Stimulated activated memory B cell treated with anti-CD40 and anti-IgM and Interleukin-4, amounts not matched to agents 10 μg/mL and 1 μg/mL and 100 μg/mL, for 72 hours (primary cell): Measurements from ENCODE around the gene SH3PXD2A.

Experiments
- ATAC-seq: fragments of 150-1000 bp; cut with Tn5 transposase; 2 replicates; pipeline ENCODE4 v1.10.0; 2021
- H3K27ac Mint-ChIP-seq: one replicate; pipeline ENCODE4 v1.8.0; 2022; ENCODE audit warnings: mild to moderate bottlenecking, mixed read lengths
- H3K27me3 Mint-ChIP-seq: one replicate; pipeline ENCODE4 v1.8.0; 2022; ENCODE audit warnings: mixed read lengths
- H3K36me3 Mint-ChIP-seq: one replicate; pipeline ENCODE4 v1.8.0; 2022; ENCODE audit warnings: mixed read lengths
- H3K4me1 Mint-ChIP-seq: one replicate; pipeline ENCODE4 v1.8.0; 2022; ENCODE audit warnings: mixed read lengths
- H3K4me3 Mint-ChIP-seq: one replicate; pipeline ENCODE4 v1.8.0; 2022; ENCODE audit warnings: mild to moderate bottlenecking, moderate library complexity, mixed read lengths
- H3K9me3 Mint-ChIP-seq: one replicate; pipeline ENCODE4 v1.8.0; 2022; ENCODE audit warnings: mixed read lengths

The SH3PXD2A gene

GRCh38 chr10:103836273-103836672 is 19.1 kb downstream of the SH3PXD2A start:
- Mint-ChIP-seq H3K27ac (no peak overlapping the region), H3K4me3 (no peak overlapping the region), H3K36me3 (no peaks in the 10 kb centered on the region), H3K4me1 (no peaks in the 10 kb centered on the region), H3K27me3 (peaks cover 1% of the 10 kb centered on the region), H3K9me3 (no peaks in the 10 kb centered on the region)
- no peak for ATAC-seq

- no peaks in the 10 kb centered on the region for H3K9me3 Mint-ChIP-seq
- no peak overlapping the region for H3K4me3 Mint-ChIP-seq
- no peaks in the 10 kb centered on the region for H3K36me3 Mint-ChIP-seq
- peaks cover 7% of the 10 kb centered on the region for H3K27me3 Mint-ChIP-seq
- no peaks in the 10 kb centered on the region for H3K4me1 Mint-ChIP-seq
- no peak overlapping the region for H3K27ac Mint-ChIP-seq
- no peak for ATAC-seq
Measured at GRCh38 chr10:103835096-103836050, 20.0 kb downstream of the SH3PXD2A start.

DNA sequence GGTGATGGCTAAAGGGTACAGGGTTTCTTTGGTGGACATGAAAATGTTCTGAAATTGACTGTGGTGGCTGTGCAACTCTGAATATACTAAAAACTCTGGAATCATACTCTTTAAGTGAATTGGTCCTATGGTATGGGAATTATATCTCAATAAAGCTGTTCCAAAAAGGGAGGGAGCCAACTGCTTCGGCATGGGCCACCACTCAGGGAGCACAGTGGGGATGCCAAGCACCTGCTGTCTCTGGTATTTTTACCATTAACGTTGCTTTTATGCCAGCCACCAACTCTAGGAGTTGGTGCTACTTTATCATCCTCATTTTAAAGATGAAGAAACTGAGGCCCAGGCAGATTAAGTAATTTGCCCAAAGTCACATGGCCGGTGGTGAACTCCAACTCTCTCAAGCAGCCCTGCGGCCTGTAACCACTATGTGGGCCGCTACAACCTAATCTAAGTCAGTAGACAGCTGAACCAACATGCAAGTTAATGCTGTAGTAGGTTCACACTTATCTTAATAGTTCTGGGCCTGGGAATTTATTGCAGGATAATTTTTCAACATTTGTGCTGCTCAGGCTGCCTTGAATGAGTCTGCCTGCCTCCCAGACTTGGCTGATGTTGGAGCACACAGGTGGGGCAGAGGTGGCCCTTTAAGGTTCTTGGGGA is 20.8 kb downstream of the SH3PXD2A start:
- H3K27me3 Mint-ChIP-seq = peaks cover 15% of the 10 kb centered on the region
- ATAC-seq = no peak
- no peak overlapping the region for H3K27ac Mint-ChIP-seq
- H3K4me1 Mint-ChIP-seq = no peaks in the 10 kb centered on the region
- no peaks in the 10 kb centered on the region for H3K9me3 Mint-ChIP-seq
- H3K36me3 Mint-ChIP-seq = no peaks in the 10 kb centered on the region
- no peak overlapping the region for H3K4me3 Mint-ChIP-seq

DNA sequence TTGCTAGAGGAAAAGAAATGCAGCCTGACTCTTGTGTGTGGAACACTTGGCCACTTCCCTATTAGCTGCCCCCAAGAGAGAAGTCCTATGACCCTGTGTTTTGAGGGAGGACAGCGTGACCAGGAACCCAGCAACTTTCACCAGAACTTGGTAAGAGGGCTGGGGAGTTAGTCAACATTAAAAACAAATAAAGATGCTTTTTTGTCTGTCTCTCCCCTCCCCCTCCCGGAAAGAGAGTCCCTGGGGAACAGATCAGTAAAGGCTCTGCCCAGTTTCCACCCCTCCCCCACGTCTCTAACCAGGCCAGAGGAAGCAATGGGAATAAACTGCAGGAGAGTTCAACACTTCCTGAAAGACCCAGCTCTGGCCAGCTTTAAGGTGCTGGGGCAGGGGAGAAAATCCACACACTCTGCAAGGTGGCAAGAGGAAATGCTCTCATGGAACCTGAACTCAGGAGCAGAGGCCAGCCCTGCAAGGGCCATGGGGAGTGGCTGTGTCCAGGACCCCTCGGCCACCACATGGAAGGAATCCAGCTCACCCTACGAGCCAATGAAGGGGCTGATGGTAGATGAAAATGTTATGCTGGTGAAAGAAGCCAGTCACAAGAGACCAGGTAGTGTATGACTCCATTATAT is 21.5 kb downstream of the SH3PXD2A start:
- ATAC-seq = no peak
- Mint-ChIP-seq H3K4me3 (no peak overlapping the region), H3K27me3 (peaks cover 22% of the 10 kb centered on the region), H3K4me1 (no peaks in the 10 kb centered on the region), H3K27ac (no peak overlapping the region), H3K36me3 (no peaks in the 10 kb centered on the region), H3K9me3 (no peaks in the 10 kb centered on the region)

DNA sequence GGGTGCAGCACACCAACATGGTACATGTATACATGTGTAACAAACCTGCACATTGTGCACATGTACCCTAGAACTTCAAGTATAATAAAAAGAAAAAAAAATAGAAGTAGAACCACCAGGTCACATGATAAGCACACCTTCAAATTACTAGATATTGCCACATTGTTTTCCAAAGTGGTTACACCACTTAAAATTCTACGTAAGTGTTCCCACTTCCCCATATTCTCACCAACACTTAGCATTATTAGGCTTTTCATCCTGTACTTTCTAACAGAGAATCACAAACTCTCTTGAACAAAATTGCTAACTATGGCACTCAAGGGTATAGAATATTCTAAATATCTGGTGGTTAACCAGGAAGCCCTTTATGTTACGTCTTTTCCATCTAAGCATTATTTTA is 22.6 kb downstream of the SH3PXD2A start:
- H3K4me3 Mint-ChIP-seq = no peak overlapping the region
- no peaks in the 10 kb centered on the region for H3K9me3 Mint-ChIP-seq
- H3K36me3 Mint-ChIP-seq = no peaks in the 10 kb centered on the region
- H3K27ac Mint-ChIP-seq = no peak overlapping the region
- H3K4me1 Mint-ChIP-seq = no peaks in the 10 kb centered on the region
- peaks cover 25% of the 10 kb centered on the region for H3K27me3 Mint-ChIP-seq
- no peak for ATAC-seq

- Mint-ChIP-seq H3K4me3 (no peak overlapping the region), H3K9me3 (no peaks in the 10 kb centered on the region), H3K27me3 (peaks cover 27% of the 10 kb centered on the region), H3K4me1 (no peaks in the 10 kb centered on the region), H3K27ac (no peak overlapping the region), H3K36me3 (no peaks in the 10 kb centered on the region)
- no peak for ATAC-seq
Measured at GRCh38 chr10:103829838-103830465, 25.4 kb downstream of the SH3PXD2A start.

- H3K4me3 Mint-ChIP-seq = no peak overlapping the region
- H3K27ac Mint-ChIP-seq = no peak overlapping the region
- no peaks in the 10 kb centered on the region for H3K36me3 Mint-ChIP-seq
- no peak for ATAC-seq
- H3K4me1 Mint-ChIP-seq = no peaks in the 10 kb centered on the region
- H3K9me3 Mint-ChIP-seq = no peaks in the 10 kb centered on the region
- H3K27me3 Mint-ChIP-seq = peaks cover 33% of the 10 kb centered on the region
Measured at GRCh38 chr10:103829278-103829677, 26.1 kb downstream of the SH3PXD2A start.

GRCh38 chr10:103828587-103829197 is 26.7 kb downstream of the SH3PXD2A start:
- no peak overlapping the region for H3K4me3 Mint-ChIP-seq
- no peaks in the 10 kb centered on the region for H3K4me1 Mint-ChIP-seq
- no peak for ATAC-seq
- H3K27ac Mint-ChIP-seq = no peak overlapping the region
- no peaks in the 10 kb centered on the region for H3K36me3 Mint-ChIP-seq
- H3K9me3 Mint-ChIP-seq = no peaks in the 10 kb centered on the region
- peaks cover 38% of the 10 kb centered on the region for H3K27me3 Mint-ChIP-seq

DNA sequence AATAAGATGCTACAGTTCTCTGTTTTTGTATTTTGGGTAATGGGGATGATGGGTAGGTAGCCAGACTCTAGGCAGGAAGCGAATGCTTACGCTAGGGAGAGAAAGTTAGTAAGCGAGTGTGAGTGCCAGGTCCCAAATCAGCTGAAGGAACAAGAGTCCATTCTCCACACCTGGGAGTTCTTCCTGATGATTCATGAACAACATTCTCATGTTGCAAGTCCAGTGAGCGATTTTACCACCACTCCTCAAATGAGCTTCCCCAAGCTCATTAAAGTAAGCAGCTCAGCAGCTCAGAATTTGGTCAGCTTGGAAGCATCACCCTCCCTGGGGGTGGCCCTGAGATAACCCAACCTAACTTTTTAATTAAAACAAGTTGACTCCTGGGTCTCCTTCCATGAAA is 27.3 kb downstream of the SH3PXD2A start:
- no peak overlapping the region for H3K27ac Mint-ChIP-seq
- no peak for ATAC-seq
- H3K9me3 Mint-ChIP-seq = no peaks in the 10 kb centered on the region
- no peaks in the 10 kb centered on the region for H3K36me3 Mint-ChIP-seq
- no peak overlapping the region for H3K4me3 Mint-ChIP-seq
- peaks cover 44% of the 10 kb centered on the region for H3K27me3 Mint-ChIP-seq
- H3K4me1 Mint-ChIP-seq = no peaks in the 10 kb centered on the region

DNA sequence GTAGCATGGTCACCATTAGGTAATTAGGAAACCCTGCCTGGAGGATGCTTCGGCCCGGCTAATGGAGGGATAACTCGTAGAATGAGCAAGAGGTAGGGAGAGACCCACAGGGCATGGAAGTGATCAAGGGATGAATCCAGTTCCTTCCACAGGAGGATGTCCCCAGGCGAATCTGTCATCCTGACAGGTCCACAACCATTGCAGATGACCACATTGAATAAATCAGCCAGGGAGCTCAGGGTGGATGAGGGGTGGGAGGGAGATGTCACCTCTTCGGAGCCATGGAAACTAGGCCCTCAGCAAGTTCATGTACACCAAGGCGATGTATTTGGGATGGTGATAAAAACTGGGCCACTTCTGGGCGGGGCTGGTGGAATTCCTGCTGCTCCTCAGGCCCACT is 28.5 kb downstream of the SH3PXD2A start:
- no peak overlapping the region for H3K4me3 Mint-ChIP-seq
- H3K27me3 Mint-ChIP-seq = peaks cover 47% of the 10 kb centered on the region
- H3K27ac Mint-ChIP-seq = no peak overlapping the region
- H3K4me1 Mint-ChIP-seq = no peaks in the 10 kb centered on the region
- ATAC-seq = no peak
- H3K9me3 Mint-ChIP-seq = no peaks in the 10 kb centered on the region
- H3K36me3 Mint-ChIP-seq = no peaks in the 10 kb centered on the region

- no peaks in the 10 kb centered on the region for H3K9me3 Mint-ChIP-seq
- no peak for ATAC-seq
- peaks cover 46% of the 10 kb centered on the region for H3K27me3 Mint-ChIP-seq
Measured at GRCh38 chr10:103824281-103824680, 31.1 kb downstream of the SH3PXD2A start.

GRCh38 chr10:103823706-103824272 is 31.6 kb downstream of the SH3PXD2A start:
- Mint-ChIP-seq H3K4me3 (no peak overlapping the region), H3K9me3 (no peaks in the 10 kb centered on the region), H3K27me3 (peaks cover 46% of the 10 kb centered on the region), H3K27ac (no peak overlapping the region), H3K4me1 (no peaks in the 10 kb centered on the region), H3K36me3 (no peaks in the 10 kb centered on the region)
- ATAC-seq = no peak

More at GRCh38 chr10:103824281-103824680, 31.1 kb downstream of the SH3PXD2A start:
- H3K36me3 Mint-ChIP-seq = no peaks in the 10 kb centered on the region
- no peak overlapping the region for H3K27ac Mint-ChIP-seq
- H3K4me3 Mint-ChIP-seq = no peak overlapping the region
- no peaks in the 10 kb centered on the region for H3K4me1 Mint-ChIP-seq

DNA sequence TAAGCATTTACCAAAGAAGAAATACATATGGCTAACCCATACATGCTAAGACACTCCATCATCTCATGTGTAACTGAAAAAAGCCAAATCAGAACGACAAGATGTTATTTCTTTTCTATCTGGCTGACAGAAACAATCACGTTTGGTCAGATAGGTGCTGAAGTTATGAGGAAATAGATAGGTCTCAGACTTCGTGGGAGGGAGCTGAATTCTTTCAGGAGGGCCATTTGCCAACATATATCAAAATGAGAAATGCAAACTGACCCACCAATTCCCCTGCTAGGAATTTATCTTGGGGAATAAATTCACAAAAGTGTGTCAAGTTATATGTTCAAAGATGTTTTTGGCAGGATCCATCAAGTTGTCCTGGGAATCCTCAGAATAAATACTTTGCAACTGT is 32.6 kb downstream of the SH3PXD2A start:
- Mint-ChIP-seq H3K27me3 (peaks cover 49% of the 10 kb centered on the region), H3K27ac (no peak overlapping the region), H3K9me3 (no peaks in the 10 kb centered on the region), H3K36me3 (no peaks in the 10 kb centered on the region), H3K4me1 (no peaks in the 10 kb centered on the region), H3K4me3 (no peak overlapping the region)
- ATAC-seq = no peak

DNA sequence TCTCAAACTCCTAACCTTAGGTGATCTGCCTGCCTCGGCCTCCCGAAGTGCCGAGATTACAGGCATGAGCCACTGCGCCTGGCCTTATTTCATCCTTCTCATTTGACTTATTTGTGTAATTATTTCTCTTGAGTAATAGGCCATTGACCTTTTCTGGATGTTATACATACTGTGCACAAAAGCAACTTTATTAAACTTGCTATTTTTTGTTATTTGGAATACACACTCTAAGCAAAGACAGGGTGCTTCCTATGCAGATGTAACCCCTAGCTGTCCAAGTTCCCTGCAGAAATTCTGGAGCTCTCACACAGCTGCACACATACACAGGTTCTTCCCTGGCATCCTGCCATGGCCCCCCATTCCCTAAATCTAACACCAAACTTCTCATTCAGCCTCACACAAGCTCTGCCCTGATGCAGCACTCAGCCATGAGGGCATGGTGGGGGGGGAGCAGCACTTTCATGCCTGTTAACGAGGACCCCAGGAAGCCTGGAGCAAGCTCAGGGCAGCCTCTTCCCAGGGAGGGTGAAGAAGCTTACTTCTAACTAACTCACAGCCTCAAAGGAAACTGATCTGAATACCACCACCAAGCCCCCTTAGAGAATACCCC is 33.2 kb downstream of the SH3PXD2A start:
- Mint-ChIP-seq H3K9me3 (no peaks in the 10 kb centered on the region), H3K4me3 (no peak overlapping the region), H3K27me3 (peaks cover 49% of the 10 kb centered on the region), H3K27ac (no peak overlapping the region), H3K36me3 (no peaks in the 10 kb centered on the region), H3K4me1 (no peaks in the 10 kb centered on the region)
- no peak for ATAC-seq
